Activated naive CD8-positive, alpha-beta T cell treated with anti-CD3 and anti-CD28 coated beads, Interleukin-2, amount 10 ng/mL, durations not matched to agents 7 days and 5 days (primary cell): ENCODE data around the gene OLFML2B. TPM values are rescaled to one million over a fixed set of nuclear protein-coding genes. Genes with fewer than 3 reads are reported as not detected.

ENCODE experiments used
- ATAC-seq: fragments of 150-1000 bp; cut with Tn5 transposase; one replicate; pipeline ENCODE4 v1.10.0; 2021; ENCODE audit warnings: low read depth, moderate library complexity
- POLR2A ChIA-PET: fragments of 350-600 bp; sonication (Branson Sonifier 250); formaldehyde crosslinking; loops from one replicate; lab custom pipeline; 2021; ENCODE audit warnings: antibody characterized with exemption; lab: Charles Lee
- DNase-seq: peaks from one replicate; pipeline ENCODE4 v3.0.0; 2021
- H3K27ac Mint-ChIP-seq: one replicate; pipeline ENCODE4 v1.8.0; 2022; ENCODE audit warnings: mild to moderate bottlenecking, mixed read lengths
- H3K27me3 Mint-ChIP-seq: one replicate; pipeline ENCODE4 v1.8.0; 2022; ENCODE audit warnings: mild to moderate bottlenecking, moderate library complexity, mixed read lengths
- H3K36me3 Mint-ChIP-seq: one replicate; pipeline ENCODE4 v1.8.0; 2021; ENCODE audit warnings: mild to moderate bottlenecking, mixed read lengths
- H3K4me1 Mint-ChIP-seq: one replicate; pipeline ENCODE4 v1.8.0; 2021; ENCODE audit warnings: mixed read lengths
- H3K4me3 Mint-ChIP-seq: one replicate; pipeline ENCODE4 v1.8.0; 2022; ENCODE audit warnings: mild to moderate bottlenecking, moderate library complexity, mixed read lengths
- H3K9me3 Mint-ChIP-seq: one replicate; pipeline ENCODE4 v1.8.0; 2021; ENCODE audit warnings: mixed read lengths
- total RNA-seq, 2 experiments: library from RNA; stranded (reverse); gene quantifications; one replicate each; pipeline ENCODE4 v1.2.3, GENCODE V29; 2021

OLFML2B gene
- total RNA-seq, 2 experiments from 2014 or later = 0.14 to 0.82 TPM

DNA sequence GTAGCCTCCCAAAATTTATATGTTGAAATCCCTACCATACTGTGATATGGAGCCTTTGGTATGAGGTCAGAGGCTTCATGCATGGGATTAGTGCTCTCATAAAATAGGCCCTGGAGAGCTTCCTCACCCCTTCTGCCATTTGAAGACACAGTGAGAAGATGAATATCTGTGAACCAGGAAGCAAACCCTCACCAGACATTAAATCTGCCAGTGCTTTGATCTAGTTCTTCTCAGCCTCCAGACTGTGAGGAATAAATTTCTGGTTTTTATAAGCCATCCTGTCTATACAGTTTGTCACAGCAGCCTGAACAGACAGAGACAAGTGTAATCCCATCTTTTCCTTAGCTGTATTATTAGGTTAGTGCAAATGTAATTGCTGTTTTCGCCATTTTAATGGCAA, 88.4 kb downstream of the OLFML2B start:
- Mint-ChIP-seq H3K4me1 (peaks cover 31% of the 10 kb centered on the region), H3K9me3 (no peaks in the 10 kb centered on the region), H3K4me3 (peak overlapping the region; percentile 75), H3K27me3 (no peaks in the 10 kb centered on the region), H3K27ac (peak overlapping the region; percentile 5), H3K36me3 (peaks cover 18% of the 10 kb centered on the region)
- DNase-seq = no peak
- no peak for ATAC-seq
- POLR2A ChIA-PET = no interaction called here

DNA sequence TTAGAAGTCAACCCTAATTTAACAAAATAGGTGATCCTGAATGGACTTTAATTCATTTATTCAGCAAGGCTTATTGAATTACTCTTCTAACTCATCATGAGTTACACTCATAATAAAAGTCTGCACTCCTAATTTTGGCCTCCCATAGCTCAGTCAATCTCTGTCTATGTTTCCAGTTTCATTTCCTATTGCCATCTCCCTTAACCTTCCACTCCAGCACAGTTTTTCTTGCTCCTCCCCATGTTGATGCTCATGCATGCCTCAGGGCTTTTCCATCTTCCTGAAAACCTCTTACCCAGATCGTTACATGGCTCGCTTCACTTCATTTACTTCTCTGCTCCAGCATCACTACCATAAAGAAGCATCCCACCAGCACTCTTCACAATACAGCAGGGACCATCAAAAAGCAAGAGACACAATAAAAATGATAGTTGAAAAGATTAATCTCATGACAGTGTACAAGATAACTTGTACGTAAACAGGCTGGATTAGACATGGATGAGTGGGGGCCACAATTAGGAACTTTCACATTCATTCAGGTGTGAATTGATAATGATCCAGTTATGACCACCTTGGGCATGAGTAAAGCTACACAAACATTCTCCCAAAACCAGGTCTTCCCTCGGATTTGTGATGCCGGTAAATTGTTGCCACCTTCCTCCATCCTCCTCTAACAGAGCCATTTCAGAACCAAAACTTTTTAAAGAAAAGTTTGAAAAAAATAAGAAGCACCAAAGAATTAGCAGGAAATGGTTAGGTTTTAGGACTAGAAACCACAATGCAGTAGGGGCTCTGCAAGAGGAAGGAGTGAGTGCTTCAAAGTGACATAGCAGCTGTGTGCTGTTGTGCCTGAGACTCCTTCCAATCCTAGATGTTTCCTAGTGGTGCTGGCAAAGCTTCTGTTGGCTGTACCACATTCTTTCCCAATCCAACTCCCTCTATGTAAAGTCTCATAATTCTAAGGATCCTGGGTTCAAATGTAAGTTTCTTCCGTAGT, 89.8 kb downstream of the OLFML2B start:
- DNase-seq = no peak
- Mint-ChIP-seq H3K36me3 (peaks cover 19% of the 10 kb centered on the region), H3K4me3 (peak overlapping the region; percentile 75), H3K9me3 (no peaks in the 10 kb centered on the region), H3K27me3 (no peaks in the 10 kb centered on the region), H3K4me1 (peaks cover 31% of the 10 kb centered on the region), H3K27ac (peak overlapping the region; percentile 81)
- ATAC-seq = peak; percentile 89
- POLR2A ChIA-PET = interaction anchor here (1.2 kb wide), 1 partner anchor 15 kb away, joined by 3 read pairs; no protein-coding TSS in a partner anchor

Other genes starting within 250 kb of the OLFML2B start
- gene NOS1AP, start 45.8 kb upstream of the OLFML2B start, total RNA-seq = not detected